Stimulated activated naive CD4-positive, alpha-beta T cell treated with Interleukin-2 at 50 U/mL for 16 hours (primary cell): ENCODE results near the gene METTL9.
"Not testable (repeated sequence)": the region's sequence is repeated elsewhere in the genome, so short reads cannot be mapped to it uniquely, and the experiment has no call there.

Experiments used
- DNase-seq: peaks from one replicate; lab custom pipeline; 2025; lab: John Stamatoyannopoulos, UW

The METTL9 gene

DNA sequence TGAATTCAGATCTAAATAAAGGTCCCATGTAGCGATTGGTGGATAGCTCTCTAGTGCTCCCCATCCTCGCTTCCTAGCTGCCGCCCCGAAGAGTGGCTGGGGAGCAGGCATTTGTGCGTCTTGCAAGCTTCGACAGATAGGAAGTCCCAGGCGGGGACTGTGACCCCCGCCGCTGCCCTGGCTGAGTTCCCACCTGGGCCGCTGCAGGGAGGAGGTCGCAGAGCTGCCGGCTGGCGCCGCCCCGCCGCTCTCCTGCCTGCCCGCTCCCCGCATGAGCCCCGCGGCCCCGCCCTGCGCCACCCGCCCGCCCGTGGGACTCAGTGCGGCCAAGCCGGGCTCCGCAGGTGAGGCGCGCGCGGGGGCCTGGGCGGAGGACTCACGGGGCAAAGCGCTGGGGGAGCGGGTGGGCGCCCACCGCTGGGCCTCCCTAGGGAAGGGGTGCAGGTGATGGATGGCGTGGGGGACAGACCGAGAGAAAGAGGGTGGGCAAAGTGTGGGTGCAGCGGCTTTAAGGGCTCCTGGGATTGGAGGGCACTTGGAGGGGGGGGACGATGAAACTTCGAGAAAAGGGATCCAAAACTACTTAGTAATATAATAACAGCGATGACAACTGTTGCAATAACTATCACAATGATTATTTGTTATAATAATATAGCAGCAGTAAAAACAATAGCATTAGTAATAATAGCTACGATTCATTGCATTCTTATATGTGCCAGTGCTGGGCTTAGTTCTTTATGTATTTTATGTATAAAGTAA lies 64.7 kb downstream of the METTL9 start, which contains the start of gene OTOA:
Gene OTOA, plus strand, starts transcription at position 80 of the 759 bp plus-strand sequence. CDS start 14,547 bp downstream, outside the sequence.
- DNase-seq: no peak

DNA sequence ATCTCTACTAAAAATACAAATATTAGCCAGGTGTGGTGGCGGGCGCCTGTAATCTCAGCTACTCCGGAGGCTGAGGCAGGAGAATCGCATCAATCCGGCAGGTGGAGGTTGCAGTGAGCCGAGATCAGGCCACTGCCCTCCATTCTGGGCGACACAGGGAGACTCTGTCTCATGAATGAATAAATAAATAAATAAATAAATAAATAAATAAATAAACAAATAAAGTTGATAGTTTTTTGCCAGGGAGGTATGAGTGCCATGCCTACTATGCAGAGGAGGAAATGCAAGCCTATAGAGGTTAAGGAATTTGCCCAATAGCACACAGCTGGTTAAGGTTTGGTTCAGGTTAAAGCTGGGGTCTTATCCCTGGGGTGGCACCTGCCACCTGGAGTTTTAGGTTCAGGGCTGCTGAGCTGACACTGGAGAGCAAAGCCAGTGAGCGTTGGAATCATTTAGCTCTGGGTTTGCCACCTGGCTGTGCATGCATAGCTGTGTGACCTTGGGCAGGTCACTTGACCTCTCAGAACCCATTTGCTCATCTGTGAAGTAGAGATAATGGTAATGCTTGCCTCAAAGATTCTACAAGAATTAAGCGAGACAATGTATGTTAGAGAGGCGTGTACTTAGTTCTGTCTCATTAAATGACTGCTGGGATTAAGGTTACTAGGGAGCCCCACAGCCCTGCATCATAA lies 65.6 kb downstream of the METTL9 start:
- no peak for DNase-seq

DNA sequence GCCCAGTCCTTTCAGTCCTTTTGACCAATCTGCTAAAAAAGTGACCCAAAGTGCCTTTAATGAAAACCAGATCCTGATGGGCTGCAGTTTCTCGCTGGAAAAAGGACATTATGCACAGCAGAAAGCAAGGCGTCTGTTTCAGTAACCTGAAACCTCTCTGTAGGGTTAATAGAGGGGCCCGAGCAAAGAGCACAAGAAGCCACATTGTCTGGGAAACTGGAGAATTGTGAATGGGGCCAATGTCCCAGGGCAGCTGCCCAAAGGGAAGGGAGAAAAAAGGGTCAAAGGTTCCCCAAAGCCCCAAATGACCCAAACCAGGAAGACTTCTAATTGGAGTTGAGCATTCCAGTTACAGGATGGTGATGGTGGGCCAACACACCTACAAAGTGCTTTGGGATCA lies 67.4 kb downstream of the METTL9 start:
- DNase-seq: no peak

DNA sequence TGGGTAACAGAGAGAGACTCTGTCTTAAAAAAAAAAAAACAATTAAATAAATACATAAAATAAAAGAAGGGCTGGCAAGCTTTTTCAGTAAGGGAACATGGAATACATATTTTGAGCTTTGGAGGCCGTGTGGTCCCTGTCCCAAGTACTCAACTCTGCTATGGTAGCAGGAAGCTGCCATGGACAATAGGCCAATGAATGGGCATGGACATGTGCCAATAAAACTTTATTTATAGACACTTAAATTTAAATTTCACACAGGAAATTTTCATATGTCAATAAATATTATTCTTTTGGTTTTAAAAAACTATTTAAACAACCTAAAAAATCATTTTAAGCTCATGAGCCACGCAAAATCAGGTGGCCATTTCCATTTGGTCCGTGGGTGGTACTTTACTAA lies 68.2 kb downstream of the METTL9 start:
- no peak for DNase-seq

DNA sequence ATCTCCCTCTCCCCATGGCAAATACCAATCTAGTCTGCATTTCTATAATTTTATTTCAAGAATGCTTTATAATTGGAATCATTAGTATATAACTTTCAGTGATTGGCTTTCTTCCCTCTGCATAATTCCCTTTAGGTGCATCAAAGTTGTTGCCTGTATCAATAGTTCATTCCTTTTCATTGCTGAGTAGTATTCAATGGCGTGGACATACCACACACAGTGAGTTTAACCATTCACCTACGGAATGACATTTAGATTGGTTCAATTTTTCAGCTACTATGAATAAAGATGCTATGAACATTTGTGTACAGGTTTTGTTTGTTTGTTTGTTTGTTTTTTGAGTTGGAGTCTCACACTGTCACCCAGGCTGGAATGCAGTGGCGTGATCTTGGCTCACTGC lies 74.1 kb downstream of the METTL9 start:
- DNase-seq: no peak

DNA sequence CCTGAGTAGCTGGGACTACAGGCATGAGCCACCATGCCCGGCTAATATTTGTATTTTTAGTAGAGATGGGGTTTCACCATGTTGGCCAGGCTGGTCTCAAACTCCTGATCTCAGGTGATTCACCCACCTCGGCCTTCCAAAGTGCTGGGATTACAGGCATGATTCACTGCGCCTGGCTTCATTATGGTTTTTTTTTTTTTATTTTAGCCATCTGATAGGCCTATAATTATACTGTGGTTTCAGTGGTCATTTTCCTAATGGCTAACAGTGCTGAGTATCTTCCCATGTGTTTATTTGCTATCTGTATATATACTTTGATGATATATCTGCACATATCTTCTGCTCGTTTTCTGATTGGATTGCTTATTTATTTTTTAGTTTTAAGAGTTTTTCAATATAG lies 75.1 kb downstream of the METTL9 start:
- not testable (repeated sequence) for DNase-seq

DNA sequence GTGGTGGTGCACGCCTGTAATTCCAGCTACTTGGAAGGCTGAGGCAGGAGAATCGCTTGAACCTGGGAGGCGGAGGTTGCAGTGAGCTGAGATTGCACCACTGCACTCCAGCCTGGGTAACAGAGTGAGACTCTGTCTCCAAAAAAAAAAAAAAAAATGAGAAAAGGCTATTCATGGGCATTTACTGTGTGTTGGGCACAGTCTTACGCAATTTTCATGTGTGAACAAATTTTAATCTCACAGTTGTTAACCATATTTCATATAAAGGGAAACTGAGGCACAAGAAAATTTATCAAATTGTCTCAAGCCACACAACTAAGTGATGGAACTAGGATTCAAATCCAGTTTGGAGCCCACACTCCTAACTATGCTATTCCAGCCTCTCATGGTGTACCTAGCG lies 81.3 kb downstream of the METTL9 start:
- not testable (repeated sequence) for DNase-seq

DNA sequence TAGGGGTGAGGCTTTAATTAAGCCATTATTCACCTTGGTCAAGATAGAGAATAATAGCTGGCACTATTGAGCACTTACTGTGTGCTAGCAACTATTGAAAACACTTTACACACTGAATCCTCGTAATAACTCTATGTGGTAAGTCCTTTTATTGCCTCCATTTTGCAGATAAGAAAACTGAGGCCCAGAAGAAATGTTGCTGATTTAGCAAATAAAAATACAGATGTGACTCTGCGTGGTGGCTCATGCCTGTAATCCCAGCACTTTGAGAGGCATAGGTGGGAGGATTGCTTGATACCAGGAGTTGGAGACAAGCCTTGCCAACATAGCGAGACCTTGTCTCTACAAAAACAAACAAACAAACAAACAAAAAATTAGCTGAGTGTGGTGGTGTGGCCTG lies 83.8 kb downstream of the METTL9 start:
- no peak for DNase-seq

DNA sequence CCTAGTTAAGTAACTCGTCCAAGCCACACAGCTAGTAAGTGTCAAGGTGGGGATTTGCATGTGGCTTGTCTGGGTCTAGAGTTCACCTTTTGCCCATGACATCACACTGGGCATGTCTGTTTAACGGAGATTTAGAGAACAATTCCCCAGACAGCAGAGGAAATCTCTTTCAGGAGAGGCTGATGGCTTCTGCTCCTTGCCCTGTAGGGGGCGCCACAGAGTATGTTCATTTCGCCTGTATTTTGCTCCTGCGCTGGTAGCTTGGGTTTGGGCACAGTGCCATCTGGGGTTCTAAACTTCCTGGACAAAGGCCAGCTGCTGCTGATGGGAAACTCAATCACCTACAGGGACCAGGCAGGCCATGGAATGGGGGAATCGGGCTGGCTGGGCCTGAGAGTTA lies 84.8 kb downstream of the METTL9 start:
- peak; percentile 11 for DNase-seq

DNA sequence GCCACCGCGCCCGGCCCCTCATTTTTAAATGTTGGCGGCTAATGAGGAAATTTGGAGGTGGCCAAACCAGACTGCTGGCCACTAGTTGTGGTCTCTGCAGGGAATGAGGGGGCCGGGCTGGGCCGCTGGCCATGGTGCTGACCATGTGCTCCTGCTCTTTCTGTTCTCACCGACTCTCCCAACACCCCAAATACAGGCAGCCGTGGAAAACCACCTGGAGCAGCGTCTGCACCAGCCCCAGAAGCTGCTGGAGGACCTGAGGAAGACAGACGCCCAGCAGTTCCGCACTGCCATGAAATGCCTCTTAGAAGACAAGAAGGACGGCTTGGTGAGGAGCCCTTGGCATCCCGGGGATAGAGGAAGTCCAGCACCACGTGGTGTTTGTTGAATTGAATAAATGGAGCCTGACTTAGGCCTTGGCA lies 85.7 kb downstream of the METTL9 start:
- no peak for DNase-seq

DNA sequence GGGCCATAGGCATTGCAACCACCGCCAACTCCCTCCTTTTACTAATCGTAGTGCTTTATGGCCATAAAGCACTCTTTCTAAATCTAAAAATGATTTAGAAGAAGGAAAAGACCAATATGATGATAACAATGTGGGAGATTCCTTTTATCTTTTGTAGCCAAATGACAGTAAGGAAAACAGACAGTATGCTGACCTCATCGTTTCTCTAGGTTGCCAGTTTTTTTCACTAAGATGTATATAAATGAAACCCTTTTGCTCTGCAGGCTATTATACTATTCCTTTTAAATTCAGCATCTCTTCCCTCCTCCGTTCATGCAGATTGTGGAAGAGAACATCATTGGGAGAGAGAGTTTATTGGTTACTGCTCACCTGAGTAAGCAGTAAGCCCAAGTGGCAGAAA lies 89.7 kb downstream of the METTL9 start:
- no peak for DNase-seq

DNA sequence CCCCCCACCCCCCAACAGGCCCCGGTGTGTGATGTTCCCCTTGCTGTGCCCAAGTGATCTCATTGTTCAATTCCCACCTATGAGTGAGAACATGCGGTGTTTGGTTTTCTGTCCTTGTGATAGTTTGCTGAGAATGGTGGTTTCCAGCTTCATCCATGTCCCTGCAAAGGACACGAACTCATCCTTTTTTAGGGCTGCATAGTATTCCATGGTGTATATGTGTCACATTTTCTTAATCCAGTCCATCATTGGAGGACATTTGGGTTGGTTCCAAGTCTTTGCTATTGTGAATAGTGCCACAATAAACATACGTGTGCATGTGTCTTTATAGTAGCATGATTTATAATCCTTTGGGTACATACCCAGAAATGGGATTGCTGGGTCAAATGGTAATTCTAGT lies 91.6 kb downstream of the METTL9 start:
- DNase-seq: not testable (repeated sequence)

DNA sequence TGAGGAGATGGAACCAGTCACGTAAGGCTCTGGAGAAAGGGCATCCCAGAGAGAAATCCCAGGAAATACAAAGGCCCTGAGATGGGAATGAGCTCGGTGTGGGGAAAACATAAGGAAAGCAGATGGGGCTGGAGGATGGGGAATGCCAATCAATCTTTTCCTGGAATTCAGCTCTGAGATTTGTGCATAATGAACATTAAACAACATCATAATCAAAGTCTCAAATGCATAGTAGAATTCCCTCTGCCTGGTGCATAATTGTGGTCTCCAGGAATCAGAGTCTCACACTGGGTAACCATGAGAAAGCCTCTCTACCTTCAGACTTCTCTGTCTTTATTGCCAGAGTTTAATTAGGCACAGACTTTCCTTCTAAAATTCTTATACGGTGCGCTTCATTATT lies 95.2 kb downstream of the METTL9 start:
- DNase-seq: no peak

DNA sequence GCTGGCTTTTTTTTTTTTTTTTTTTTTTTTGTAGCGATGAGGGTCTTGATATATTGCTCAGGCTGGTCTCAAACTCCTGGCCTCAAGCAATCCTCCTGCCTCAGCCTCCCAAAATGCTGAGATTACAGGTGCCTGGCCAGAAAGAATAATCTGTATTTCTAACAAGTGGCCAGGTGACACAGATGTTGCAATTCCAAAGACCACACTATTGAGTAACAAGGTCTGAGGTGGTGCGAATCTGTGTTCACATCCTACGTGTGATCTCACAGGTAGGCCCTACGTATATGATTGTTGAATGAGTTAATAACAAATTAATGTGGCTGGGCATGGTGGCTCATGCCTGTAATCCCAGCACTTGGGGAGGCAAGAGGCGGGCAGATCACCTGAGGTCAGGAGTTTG lies 97.7 kb downstream of the METTL9 start:
- no peak for DNase-seq

DNA sequence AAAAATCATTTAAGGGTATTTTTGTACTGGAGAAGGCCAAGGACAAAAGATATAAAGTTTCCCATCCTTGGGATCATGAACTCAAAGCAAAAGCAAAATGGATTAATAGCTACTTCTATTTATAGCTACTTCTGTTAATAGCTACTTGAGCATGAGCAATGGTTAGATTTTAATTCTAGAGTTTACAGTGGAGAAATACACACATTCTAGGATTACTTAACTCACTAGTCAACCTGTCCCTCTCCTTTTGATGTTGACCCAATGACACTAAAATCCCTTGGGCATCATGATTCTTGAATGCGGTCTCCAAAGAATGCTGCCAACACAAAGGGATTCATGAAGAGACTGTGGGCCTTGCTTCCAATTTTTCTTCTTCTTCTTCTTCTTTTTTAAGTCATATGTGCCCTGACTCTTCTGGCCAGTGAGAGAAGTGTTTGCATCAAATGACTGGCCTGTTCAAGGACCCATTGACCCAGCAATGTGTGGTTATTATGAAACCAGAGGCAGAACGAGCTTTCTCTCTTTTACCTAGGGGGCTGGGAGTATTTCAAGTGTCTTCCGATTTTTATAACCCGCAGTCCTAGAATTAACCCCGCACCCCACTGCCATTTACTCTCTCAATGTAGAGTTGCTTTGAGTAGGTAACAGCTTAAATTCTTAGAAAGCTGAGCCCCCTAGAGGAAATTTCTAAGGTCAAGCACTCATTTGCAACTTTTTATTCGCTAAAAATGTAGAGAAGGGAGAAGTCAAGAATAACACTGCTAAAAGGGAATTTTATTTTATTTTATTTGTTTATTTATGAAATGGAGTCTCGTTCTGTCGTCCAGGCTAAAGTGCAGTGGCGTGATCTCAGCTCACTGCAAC lies 99.0 kb downstream of the METTL9 start:
- no peak for DNase-seq

DNA sequence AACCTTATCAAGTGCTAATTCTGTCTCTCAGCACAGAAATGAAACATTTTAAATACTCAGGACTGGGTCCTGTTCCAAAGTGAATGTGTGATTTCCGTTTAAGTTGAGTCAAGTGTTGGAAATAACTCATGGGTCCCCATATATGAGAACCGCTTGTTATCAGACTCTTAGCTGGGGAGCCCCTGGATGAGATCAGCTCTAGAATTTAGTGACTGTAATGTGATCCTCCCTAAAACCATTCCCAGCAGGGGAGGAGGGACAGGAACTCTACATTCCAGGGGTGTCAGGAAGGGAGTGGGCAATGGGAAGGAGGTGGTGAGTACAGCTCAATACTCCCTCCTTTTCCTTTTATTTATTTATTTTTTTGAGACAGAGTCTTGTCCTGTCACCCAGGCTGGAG lies 101.9 kb downstream of the METTL9 start:
- DNase-seq: no peak

DNA sequence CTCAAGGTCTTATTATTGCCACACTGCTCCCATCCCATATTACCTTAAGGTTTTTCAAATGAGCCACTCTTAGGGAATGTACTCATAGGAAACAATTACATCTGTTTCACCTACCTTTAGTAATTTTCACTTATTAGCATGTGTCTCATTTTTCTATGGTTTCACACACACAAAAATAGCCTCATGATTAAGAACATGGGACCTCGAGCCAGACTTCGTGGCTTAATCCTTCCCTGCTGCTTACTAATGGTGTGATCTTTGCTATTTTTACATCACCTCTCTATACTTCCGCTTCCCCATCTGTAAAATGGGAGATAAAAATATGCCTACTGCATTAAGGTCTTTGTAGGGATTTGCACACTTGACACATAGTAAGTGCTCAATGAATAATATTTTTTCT lies 102.9 kb downstream of the METTL9 start:
- DNase-seq: no peak

DNA sequence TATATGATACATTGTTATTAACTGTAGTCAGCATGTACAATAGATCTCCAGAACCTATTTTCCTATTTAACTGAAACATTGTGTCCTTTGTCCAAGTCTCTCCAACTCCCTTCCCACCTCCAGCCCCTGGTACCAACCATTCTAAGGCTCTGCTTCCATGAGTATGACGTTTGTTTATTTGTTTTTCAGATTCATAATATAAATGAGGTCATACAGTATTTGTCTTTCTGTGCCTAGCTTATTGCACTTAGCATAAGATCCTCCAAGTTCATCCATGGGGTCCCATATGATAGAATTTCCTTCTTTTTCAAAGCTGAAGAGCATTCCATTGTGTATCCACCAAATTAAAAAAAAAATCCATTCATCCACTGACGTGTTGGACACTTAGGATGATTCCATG lies 103.8 kb downstream of the METTL9 start:
- DNase-seq: no peak

DNA sequence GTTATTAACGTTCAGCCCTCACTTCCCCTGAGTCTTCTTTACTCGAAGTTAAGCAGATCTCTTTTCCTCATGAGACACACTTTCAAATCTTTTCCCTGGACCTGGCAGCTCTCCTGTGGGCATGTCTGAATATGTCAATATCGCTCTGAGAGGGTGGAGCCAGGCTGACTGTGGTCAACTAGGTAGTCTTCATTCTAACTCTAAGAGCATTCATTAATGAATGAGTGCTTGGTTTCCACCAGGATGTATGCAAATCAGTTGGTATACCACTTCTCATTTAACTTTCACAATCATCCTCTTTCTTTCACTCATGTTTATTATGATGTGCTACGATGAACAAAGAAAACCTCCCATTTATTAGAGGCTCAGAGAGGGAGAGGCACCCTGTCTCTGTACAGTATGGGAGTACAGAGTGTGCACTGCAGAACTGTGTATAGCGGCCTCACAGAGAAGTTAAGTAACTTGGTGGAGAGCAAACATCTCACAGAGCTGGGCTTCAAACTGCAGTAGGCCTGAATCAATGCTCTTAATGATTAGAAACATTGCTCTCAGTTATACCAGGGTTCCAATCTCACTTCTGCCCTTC lies 104.3 kb downstream of the METTL9 start:
- no peak for DNase-seq

DNA sequence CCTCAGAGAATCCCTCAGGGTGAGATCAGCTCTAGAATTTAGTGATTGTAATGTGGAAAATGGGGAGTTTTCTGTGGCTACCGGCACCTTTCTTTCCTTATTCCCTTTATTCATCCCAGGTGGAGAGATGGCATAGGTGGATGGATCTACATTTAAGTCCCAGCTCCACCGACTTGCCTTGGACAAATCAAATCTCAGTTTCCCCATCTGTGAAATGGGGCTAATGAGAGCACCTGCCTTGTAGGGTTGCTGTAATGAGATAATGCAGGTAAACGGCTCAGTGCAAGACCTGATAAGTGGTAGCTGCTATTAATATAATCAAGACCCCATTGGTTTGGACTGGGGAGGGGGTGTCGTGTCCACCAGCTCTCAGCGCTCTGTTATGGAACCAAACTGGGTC lies 104.9 kb downstream of the METTL9 start:
- DNase-seq: no peak

DNA sequence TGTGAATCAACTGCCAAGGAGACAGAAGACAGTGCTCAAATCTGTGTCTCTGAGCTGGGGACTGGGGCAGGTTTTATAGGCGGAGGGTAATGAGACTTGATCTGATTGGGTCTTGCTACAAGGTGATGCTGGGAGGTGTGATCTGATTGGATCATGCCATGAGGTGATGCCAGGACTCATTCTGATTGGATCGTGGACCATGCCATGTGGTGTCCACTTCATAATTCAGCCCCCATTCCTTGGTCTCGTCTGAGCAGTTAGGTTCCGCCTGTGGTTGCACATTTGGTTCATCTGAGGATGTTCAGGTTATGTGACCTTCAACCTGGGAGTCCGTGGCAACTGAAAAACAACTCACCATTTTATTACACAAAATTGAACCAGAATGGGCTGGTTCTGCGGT lies 105.4 kb downstream of the METTL9 start:
- DNase-seq: no peak
